SW480 (cell line): Measurements from ENCODE around the gene CAMSAP1.
A peak's percentile ranks its signal among the peaks of the same experiment; 100 is the strongest.

Experiments
- DNase-seq: peaks from one replicate; pipeline ENCODE4 v3.0.0-alpha.2; 2016; ENCODE audit warnings: low spot score

Gene CAMSAP1

DNA sequence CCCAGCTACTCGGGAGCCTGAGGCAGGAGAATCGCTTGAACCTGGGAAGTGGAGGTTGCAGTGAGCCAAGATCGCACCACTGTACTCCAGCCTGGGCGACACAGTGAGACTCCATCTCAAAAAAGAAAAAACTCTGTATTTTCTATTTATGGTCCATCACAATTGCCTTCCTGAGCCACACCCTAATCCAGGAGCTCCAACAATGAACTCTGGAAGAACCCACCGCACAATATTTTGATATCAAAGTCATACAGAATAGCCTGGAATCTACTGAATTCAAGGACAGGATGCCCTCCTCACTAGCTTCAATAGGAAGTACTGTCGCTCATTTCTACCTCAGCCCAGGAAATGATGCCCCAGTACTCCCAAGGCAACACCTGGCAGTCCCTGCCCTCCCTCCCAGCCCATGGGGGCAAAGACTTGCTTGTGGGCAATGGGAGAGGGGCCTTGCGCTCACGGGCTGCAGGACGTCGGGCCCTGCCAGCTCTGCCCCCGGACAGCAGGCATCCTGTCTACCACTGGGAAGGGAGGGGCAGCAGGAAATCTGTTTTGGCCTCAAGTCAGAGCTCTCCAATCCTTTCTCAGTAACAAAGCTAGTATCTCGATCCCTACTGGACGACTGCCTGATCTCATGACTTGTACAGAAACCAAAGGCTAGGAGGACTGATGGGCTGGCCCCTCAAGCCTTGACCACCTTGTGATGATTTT is 34.1 kb upstream of the CAMSAP1 start:
- no peak for DNase-seq

DNA sequence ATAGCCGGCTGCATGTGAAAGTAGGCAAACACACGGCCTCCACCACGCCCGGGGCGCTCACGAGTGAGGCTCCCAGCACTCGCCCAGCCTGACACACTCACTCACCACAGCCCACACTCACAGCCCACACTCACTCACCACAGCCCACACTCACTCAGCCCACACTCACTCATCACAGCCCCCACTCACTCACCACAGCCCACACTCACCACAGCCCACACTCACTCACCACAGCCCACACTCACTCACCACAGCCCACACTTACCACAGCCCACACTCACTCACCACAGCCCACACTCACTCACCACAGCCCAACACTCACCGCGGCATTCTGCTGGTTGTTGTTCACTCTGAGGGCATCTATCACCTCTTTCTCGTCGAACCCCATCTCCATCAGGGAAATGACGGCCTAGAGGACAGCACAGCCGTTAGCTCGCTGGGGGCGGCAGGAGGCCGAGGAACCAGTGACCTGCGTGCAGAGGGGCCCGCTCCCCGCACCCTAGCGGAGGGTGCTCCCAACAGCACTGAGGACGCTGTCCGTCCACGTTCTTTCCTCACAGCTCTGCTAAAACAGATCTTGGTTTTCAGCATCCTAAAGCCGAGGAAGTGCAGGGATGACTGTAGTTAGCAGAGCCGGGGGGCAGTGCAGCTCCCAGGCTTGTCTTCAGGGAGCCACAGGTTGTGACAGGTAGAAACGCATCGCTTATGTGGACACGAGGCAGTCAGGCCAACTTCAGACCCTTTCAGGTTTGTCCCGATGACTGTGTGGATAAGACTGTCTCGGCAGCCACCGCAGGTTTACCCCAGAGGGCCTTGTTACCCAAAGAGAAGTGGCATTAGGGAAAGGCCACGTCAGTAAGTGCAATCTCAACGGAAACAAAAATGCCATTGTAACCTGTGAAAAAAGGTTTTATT is 32.3 kb upstream of the CAMSAP1 start:
- peak; percentile 21 for DNase-seq

DNA sequence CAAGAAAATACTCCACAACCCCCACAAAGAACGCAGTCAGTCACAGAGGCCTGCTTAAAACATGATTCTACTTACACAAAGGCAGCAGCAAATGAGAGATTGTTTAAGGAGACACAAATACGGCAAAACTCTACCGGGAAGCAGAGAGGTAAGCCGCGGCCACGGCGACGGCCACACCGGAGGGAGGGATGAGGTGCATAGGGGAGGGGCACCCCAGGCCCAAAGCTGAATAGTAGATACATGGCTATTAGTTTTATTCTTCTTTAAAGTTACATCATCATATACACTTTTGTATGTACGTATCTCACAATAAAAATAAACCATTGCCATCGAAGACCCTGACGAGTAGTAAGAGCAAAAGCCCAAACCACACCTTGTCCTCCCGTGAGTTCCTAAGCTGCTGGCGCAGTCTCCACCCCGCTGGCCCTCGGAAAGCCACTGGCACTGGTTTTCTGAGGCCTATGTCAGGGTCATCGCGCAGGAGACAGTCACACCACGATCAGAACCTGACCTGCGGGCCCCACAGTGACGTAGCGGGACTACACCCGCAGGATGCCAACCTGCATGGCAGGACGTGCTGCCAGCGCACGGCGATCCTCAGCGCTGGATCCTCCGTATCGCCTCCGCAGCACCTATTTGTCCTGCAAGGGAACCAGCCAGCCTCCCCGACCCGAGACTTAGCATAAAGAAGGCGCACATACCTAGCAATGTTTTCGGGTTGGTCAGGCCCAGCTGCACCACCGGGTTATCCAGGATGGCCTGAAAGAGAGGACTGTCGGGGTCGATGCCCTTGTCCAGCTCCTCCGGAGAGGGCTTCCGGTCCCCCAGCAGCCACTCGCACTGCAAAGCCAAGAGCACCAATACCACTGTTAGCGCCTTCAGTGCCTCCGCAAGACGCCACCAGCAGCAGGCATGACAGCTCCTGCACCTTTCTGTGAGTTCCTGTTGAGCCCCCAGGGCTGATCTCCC is 30.5 kb upstream of the CAMSAP1 start:
- DNase-seq = no peak

DNA sequence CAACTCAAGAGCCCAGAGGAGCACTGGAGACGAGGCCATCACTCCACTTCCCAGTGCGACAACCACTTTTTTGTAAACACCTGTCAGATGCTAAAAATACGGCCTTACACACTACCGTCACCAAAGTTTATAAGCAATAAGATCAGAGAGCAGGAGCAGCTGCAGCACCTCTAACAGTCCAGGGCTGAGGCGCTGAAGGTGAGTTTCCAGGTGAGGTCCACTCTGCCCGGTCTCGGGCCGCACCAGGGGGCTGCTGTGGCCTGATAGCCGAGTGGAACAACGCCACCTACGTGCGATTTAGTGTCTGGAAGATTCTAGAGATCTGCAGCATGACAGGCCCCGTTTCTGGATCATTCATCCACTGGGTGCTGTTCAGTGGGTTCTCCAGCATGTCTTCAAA is 25.8 kb upstream of the CAMSAP1 start:
- no peak for DNase-seq

DNA sequence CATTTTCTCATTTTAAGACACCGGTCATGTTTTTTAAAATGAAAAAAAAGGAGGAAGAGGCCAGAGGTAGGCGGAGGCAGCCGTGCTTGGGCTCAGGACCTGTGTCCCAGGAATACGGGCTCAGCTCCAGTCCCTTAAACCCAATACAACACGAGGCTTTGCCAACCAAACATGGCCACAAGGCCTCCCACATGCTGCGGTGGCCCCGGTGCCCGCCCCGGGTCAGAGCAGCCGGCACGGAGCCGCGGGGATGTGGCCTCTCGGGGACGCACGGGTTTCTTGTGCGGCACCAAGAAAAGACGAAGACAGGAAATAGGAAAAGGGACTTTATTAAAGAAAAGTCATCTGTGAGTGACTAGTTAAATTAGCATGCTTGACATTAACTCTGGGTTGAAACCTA is 25.3 kb upstream of the CAMSAP1 start:
- DNase-seq = no peak

DNA sequence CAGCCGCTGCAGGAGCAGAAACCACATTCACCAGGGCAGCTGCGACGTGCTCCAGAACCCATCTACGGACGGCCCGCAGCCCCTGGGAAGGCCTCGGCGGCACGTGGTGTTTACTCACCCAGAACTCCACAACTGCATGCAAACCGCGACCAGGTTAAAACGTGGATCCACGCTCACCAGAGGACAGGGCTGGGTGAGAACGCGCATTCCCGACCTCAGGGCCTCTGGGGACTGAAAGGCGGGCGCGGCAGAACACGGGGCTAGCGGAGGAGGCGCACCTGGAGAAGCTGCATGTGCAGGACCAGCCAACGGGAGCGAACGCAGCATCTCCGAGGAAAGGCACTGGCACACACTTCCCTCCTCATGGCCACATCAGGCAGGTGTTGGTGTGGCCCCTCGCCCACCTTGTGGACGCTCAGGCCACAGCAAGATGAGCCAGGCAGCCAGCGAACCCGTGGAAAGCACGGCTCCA is 24.0 kb upstream of the CAMSAP1 start:
- no peak for DNase-seq

DNA sequence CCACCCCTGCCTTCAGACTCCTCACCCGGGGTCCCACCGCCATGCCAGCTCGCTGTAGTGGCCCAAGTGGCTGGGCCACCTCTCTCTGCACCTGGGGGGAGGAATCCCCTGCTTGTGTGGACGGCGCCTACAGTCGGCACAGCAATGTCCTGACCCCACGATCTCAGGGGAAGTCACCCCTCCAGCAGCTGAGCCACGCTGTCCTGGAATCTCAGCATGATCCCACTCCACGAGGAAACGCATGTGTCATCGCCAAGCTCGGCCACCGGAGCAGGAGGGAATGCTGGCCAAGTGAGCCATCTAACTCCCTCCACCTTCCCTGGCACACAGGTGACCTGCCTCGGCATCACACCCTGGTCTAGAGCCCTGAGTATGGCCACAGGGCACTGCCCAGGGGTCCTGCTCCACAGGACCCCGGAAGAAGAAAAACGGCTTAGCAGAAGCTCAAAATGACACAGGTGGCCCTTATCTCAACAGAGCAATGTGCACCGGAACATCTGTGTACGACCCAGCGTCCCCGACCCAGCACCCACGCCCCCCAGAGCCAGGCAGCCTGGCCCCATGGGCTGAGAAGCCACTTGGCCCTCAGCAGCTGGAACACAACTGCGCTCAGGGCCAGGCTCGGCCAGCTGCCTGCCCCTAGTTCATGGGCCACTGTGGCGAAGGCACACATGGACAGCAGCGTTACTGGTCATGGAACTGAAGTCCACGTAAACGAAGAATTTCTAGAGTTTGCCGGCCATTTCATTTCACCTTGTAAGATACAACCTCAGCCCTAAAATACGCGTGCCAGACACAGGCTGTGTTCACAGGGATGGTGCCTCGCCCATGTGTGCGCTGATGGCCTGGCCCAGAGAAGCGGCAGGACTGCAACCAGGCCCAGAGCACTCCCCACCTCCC is 23.4 kb upstream of the CAMSAP1 start:
- DNase-seq = no peak

DNA sequence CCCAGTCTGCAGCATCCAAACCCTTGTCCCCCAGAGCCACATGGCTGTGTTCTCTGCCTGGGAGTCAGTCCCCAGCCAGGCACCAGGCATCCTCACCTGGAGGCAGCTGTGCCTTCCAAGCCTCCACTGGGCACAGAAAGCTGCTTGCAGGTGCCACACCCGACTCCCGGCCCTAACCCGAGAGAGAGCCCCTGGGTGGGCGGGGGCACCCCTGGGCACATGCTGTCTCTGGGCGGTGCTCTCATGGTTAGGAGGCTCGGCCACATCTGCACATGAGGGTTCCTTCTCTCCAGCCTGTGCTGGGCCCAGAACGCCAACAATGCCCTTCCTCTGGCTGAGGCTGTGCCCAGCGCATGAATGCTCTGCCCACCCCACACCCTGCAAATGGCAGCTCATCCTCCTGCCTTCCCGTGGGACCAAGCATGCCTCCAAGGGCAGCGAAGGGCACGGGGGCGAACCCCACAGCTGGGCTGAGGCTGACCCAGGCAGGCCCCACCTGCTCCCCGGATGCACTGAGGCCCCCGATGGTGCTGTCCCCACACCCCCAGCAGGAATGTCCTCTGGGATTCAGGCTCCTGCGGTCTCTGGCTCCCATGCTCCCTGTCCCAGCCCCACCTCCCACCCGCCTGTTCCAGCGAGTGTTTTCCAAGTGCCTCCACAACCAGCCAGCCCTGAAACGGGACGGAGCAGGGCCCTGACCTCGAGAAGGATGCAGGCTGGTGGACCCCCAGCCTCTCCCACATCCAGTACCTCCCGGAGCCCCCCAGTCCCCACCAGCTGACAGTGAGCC is 22.5 kb upstream of the CAMSAP1 start:
- DNase-seq = no peak

DNA sequence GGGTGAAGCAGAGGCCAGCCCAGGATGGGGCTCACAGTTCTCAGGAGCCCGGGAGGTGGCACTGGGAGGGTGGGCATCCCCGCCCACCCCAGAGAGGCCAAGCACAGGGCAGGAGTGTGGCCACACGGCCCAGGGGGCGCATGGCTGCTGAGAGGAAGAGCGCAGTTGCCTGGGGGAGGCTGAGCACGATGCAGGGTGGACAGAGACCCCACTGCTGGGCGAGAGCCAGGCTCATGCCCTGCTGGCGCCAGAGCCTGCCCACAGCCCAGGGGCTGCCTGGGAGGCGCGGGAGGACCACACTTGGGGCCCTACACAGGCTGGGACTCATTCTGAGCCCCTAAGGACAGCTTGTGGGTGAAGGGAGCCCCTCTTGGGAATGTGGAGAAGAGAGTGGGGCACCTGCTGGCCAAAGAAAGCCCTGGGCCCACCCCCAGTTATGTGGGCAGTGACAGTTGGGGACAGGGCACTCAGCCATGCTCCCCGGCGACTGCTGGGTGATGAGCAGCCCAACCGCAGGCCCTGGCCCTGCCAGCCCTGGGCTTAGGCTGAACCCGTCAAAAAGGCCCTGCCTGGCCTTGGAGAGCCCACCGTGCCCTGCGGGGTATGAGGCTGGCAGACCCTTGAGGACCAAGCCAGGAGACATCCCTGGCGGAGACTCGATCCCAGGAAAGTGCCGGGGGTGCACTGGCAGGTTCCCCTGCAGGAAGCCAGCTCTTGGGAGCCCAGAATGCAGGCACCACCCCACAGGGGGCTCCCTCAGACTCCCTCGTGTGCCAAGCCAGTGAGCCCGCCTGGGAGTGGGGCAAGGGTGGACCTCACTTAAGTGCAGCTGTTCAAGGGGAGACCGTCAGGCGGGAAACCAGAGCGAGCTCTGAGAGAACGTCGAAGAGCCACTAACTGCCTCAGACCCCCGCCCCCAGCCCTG is 21.6 kb upstream of the CAMSAP1 start:
- DNase-seq = no peak

DNA sequence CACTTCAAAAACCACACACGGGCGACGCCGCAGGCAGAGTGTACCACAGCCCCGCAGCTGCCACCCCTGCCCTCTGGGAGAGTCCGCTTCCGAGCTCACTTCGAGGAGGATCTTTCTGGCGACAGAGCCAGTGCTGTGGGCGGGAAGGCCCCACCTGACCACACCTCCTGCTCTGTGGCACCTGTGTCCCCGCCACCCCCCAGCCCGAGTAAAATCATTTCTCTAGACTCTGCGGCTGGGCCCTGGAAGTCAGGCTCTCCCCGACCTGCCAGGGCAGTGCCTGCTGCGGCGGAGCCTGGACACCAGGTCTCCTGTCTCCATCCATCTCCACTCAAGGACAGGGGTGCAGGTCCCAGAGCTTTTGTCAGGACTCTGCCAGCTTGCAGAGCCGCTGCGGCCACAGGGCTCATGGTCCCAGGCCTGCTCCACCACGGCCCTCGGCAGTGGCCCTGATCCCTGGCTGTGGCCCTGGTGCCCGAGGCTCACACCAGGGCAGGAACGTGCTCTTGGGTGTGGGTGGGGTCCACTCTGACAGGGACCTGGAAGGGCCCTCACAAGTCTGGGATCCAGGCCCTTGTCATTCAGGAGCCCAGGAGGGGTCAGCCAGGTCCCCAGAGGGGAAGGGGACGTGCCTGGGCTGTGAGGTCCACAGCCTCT is 20.9 kb upstream of the CAMSAP1 start:
- no peak for DNase-seq

DNA sequence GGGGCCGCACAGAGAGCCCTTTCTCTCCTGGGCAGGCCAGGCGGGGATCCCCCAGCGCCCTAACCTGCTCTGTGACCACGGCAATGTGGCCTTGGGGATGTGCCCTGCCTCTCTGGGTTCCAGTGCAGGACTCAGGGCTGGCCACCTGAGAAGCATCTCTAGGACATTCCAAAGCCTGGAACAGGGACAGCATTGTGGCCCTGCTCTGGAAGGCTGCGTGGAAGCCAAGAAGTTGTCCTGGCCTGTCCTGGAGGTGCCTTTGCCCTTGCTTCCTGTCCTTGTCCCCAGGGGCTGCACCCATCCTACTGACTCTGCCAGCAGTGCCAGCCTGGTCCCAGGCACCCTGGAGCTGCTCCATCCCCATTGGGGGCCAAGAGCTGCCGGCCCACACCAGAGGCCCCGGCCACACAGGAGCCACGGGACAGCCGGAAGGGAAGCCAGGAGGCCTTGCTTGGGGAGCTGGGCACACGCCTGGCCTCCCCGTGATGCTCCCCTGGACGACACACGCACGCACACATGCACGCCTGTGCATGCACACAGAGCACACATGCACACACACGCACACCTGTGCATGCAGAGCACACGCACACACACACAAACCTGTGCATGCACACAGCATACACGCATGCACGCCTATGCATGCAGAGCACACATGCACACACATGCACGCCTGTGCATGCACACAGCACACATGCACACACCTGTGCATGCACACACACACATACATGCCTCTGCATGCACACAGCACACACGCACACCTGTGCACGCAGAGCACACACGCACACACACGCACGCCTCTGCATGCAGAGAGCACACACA is 20.1 kb upstream of the CAMSAP1 start:
- no peak for DNase-seq

DNA sequence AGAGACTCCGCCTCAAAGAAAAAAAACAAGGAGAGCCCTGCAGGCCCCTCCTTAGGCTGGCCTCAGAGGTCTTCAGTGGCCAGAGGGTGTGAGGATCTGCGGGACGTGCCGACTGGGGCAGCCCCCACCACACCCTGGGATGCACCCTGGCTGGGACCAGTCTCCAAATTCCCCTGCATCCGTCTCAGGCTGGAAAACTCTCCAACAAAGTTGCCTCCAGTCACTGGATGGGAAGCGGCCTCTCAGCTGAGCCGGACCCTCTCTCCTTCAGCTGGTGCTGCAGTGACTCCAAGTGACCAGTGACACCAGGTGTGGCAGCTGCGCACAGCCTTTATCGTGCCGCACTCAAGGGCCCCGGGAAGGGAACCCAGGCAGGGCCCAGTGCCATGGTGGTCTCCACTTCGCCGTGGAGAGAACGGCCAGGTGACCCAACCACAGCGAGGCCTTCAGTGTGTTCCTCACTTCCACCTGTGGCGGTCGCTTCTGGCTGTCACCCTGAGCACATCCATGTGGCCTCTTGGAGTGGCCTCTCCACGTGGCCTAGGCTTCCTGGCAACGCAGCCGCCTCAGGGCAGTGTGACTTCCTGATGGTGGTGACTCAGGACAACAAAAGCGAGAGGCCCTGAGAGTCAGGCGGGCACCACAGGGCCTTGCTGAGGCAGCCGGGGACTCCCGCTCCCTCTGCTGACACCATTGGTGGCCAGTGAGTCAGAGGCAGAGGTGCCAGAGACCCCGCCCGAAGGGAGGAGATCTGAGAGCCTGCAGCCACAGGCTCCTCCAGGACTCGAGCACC is 19.3 kb upstream of the CAMSAP1 start:
- peak; percentile 92 for DNase-seq

DNA sequence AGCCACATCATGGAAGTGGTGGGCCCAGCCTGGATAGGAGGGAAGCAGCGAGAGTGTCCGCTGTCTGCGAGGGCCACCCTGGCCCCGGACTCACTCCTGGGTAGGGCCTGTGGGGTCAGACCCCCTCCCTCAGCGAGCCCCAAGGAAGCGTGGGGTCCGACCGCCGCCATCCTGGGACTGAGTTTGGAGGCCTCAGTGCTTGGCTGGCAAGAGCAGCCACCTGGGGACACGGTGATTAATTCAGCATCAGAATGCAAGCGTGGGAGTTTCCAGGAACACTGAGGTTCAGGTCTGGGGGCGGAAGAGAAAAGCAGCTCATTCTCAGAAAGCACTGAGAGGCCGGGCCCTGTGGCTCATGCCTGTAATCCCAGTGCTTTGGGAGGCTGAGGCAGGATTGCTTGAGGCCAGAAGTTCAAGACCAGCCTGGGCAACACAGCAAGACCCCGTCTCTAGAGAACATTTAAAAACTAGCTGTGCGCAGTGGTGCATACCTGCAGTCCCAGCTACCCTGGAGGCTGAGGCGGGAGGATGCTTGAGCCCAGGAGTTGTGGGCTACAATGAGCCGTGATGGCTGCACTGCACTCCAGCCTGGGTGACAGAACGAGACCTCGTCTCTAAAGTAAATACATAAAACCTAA is 18.3 kb upstream of the CAMSAP1 start:
- DNase-seq = no peak

DNA sequence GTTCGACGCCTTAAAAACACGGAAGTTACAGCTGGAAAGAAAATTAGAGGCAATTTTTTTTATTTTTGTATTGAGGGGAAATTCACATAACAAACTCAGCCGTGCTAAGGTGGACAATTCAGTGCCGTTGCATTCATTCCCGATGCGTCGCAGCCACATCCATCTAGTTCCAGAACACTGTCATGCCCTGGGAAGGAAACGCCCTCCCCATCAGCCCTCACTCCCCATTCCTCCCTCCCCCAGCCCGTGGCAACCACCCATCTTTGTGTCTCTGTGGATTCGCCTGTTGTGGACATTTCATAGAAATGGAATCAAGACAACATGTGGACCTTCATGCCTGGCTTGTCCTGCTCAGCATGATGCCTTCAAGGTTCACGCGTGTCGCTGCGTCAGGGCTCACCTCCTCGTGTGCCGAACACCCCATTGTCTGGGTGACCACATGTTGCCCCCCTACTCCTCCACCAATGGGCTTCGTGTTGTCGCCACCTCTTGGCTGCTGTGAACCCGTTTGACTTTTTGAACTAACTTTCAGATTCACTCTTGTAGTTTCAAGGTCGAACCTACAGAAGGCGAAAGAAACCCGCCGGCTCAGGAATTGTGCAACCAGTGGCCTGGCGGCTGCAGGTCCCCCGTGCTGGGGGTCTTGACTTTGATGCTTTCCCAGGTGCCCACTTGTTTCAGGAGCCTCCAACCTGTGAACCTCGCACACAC is 17.4 kb upstream of the CAMSAP1 start:
- no peak for DNase-seq

DNA sequence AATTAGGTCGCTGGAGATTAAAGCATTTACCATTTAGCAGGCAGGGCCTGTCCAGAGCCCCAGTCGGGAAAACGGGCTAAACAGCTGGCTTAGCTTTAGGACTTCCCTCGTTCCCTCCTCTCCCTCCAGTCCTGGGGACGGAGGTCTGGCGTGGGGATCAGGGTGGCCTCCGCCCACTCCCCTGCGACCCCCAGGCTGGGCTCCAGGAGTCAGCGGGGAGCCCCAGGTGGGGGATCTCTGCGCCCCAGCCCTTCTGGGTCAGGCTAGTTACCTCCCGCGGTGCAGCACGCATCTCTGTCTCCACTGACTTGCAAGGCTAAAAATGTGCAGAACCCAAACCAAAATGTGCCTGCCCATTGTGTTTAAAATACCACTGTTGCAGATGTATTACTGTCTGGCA is 16.2 kb upstream of the CAMSAP1 start:
- no peak for DNase-seq
